Measurements from ENCODE around the gene UCN2. TPM values are rescaled to one million over a fixed set of nuclear protein-coding genes. Genes with fewer than 3 reads are reported as not detected.

UCN2 gene
- total RNA-seq (2014; rRNA removed; shearing (Covaris generic)): 20.4 and 21.4 TPM in 2 replicates
- polyA plus RNA-seq (2015; cell fraction: cytosol; rRNA removed): 13.1 and 17.4 TPM in 2 replicates
- polyA plus RNA-seq (2015; cell fraction: nucleus; rRNA removed): 19.0 and 19.7 TPM in 2 replicates

GRCh38 chr3:48563382-48563918 lies at the start of gene UCN2:
Gene UCN2 (minus strand): TSS chr3:48563781. CDS start chr3:48563124, 657 bp downstream.
- DNase-seq (ENCODE audit: low read depth): peak; percentile 80

- DNase-seq (ENCODE audit: low read depth): no peak
Measured at GRCh38 chr3:48612309-48612708, 48.7 kb upstream of the UCN2 start.

GRCh38 chr3:48609088-48610005 lies 45.8 kb upstream of the UCN2 start, which contains the start of gene UQCRC1:
Gene UQCRC1 (minus strand): TSS chr3:48609646. CDS start chr3:48609620, 26 bp downstream.
- DNase-seq (ENCODE audit: low read depth): peak; percentile 90

GRCh38 chr3:48607519-48607918 lies 43.9 kb upstream of the UCN2 start:
- DNase-seq (ENCODE audit: low read depth): no peak

- no peak for DNase-seq (ENCODE audit: low read depth)
Measured at GRCh38 chr3:48601622-48601994, 38.0 kb upstream of the UCN2 start.

- DNase-seq (ENCODE audit: low read depth): no peak
Measured at GRCh38 chr3:48600711-48601621, 37.4 kb upstream of the UCN2 start.

GRCh38 chr3:48599509-48600285 lies 36.1 kb upstream of the UCN2 start:
- DNase-seq (ENCODE audit: low read depth): no peak

GRCh38 chr3:48599077-48599501 lies 35.5 kb upstream of the UCN2 start:
- DNase-seq (ENCODE audit: low read depth): no peak

- DNase-seq (ENCODE audit: low read depth): peak; percentile 83
Measured at GRCh38 chr3:48598323-48599076, 34.9 kb upstream of the UCN2 start.

- DNase-seq (ENCODE audit: low read depth): no peak
Measured at GRCh38 chr3:48597408-48597800, 33.8 kb upstream of the UCN2 start.

- no peak for DNase-seq (ENCODE audit: low read depth)
Measured at GRCh38 chr3:48596676-48597407, 33.3 kb upstream of the UCN2 start.

GRCh38 chr3:48596157-48596556 lies 32.6 kb upstream of the UCN2 start:
- DNase-seq (ENCODE audit: low read depth): no peak

GRCh38 chr3:48595526-48596121 lies 32.0 kb upstream of the UCN2 start:
- DNase-seq (ENCODE audit: low read depth): peak; percentile 98

- DNase-seq (ENCODE audit: low read depth): no peak
Measured at GRCh38 chr3:48595075-48595525, 31.5 kb upstream of the UCN2 start, which contains the start of gene COL7A1. Gene COL7A1 (minus strand): TSS chr3:48595329. CDS start chr3:48595159, 170 bp downstream.

- DNase-seq (ENCODE audit: low read depth): no peak
Measured at GRCh38 chr3:48594417-48595049, 31.0 kb upstream of the UCN2 start.

GRCh38 chr3:48593337-48593736 lies 29.8 kb upstream of the UCN2 start:
- no peak for DNase-seq (ENCODE audit: low read depth)

- DNase-seq (ENCODE audit: low read depth): no peak
Measured at GRCh38 chr3:48592519-48593087, 29.0 kb upstream of the UCN2 start.

Measured in HT1080 (cell line).